PC-3 (cell line): ENCODE results near the gene RPL15. TPM values are rescaled to one million over a fixed set of nuclear protein-coding genes. Genes with fewer than 3 reads are reported as not detected.

Source experiments
- ATAC-seq: fragments of 200-7000 bp; cut with Tn5 transposase; 2 replicates; pipeline ENCODE4 v1.9.1; 2020; ENCODE audit warnings: mild to moderate bottlenecking, moderate library complexity
- BruUV-seq: library from RNA; stranded (reverse); fragments of 400-500 nt; replicated peaks from 2 replicates; lab custom pipeline; 2021; lab: Mats Ljungman, UMichigan
- CTCF ChIA-PET: fragments of 300-600 bp; sonication (Branson Sonifier 250); formaldehyde crosslinking; loops from one replicate; lab custom pipeline; 2022; ENCODE audit warnings: antibody characterized with exemption; lab: Charles Lee
- POLR2A ChIA-PET: fragments of 300-600 bp; sonication (Branson Sonifier 250); formaldehyde crosslinking; loops from one replicate; lab custom pipeline; 2022; ENCODE audit warnings: antibody characterized with exemption; ENCODE audit not compliant: unreplicated experiment; lab: Charles Lee
- DNase-seq: peaks from one replicate; pipeline ENCODE4 v3.0.0-alpha.2; 2015
- H2AFZ ChIP-seq: fragments of 300-600 bp; sonication (generic); 2 replicates; pipeline ENCODE4 v1.6.0; 2016; ENCODE audit warnings: antibody characterized with exemption, low read length
- H3F3A ChIP-seq: fragments of 300-600 bp; sonication (generic); one replicate; pipeline ENCODE4 v1.6.0; 2017; ENCODE audit warnings: antibody characterized with exemption, low read length, control low read depth, mild to moderate bottlenecking; ENCODE audit not compliant: unreplicated experiment
- H3K27ac ChIP-seq: fragments of 300-600 bp; sonication (generic); 2 replicates; pipeline ENCODE4 v1.5.1; 2016; ENCODE audit warnings: mild to moderate bottlenecking, low read length
- H3K27me3 ChIP-seq: fragments of 300-600 bp; sonication (generic); 2 replicates; pipeline ENCODE4 v1.6.1; 2016; ENCODE audit warnings: low read length, mixed read lengths
- H3K36me3 ChIP-seq: fragments of 300-600 bp; sonication (generic); 2 replicates; pipeline ENCODE4 v1.6.1; 2016; ENCODE audit warnings: low read depth, mixed run types, low read length, mixed read lengths
- H3K4me1 ChIP-seq: fragments of 300-600 bp; sonication (generic); 2 replicates; pipeline ENCODE4 v1.5.1; 2016; ENCODE audit warnings: low read length; ENCODE audit not compliant: insufficient read depth
- H3K4me2 ChIP-seq: fragments of 300-600 bp; sonication (generic); 2 replicates; pipeline ENCODE4 v1.6.0; 2016; ENCODE audit warnings: low read length
- H3K4me3 ChIP-seq: fragments of 300-600 bp; sonication (generic); 2 replicates; pipeline ENCODE4 v1.5.1; 2016; ENCODE audit warnings: mild to moderate bottlenecking, low read length, mixed read lengths
- H3K79me2 ChIP-seq: fragments of 300-600 bp; sonication (generic); 2 replicates; pipeline ENCODE4 v1.6.1; 2017; ENCODE audit warnings: low read length, mixed read lengths
- H3K9ac ChIP-seq: fragments of 300-600 bp; sonication (generic); 2 replicates; pipeline ENCODE4 v1.6.0; 2016; ENCODE audit warnings: mild to moderate bottlenecking, low read length
- H3K9me2 ChIP-seq: fragments of 300-600 bp; sonication (generic); replicated peaks from 2 replicates; pipeline ENCODE4 v1.6.1; 2016; ENCODE audit warnings: mixed run types, low read length, mixed read lengths
- H3K9me3 ChIP-seq: fragments of 300-600 bp; sonication (generic); 2 replicates; pipeline ENCODE4 v1.6.1; 2016; ENCODE audit warnings: low read length, mixed read lengths
- H4K20me1 ChIP-seq: fragments of 300-600 bp; sonication (generic); 2 replicates; pipeline ENCODE4 v1.6.1; 2016; ENCODE audit warnings: low read length, mixed read lengths
- EZH2 ChIP-seq: fragments of 300-600 bp; sonication (generic); IDR thresholded peaks from one replicate; pipeline ENCODE4 v1.6.1; 2017; ENCODE audit warnings: antibody characterized with exemption, mild to moderate bottlenecking, low read length; ENCODE audit not compliant: unreplicated experiment
- EZH2phosphoT487 ChIP-seq: fragments of 300-600 bp; sonication (generic); IDR thresholded peaks from 2 replicates; pipeline ENCODE4 v1.6.1; 2018; ENCODE audit warnings: mild to moderate bottlenecking, antibody characterized with exemption, low read length, borderline replicate concordance
- intact Hi-C: fragments of 100-400 bp; cut with micrococcal nuclease; formaldehyde crosslinking; loops from 2 replicates; pipeline ENCODE4 v1.9.0; 2023
- total RNA-seq: library from RNA; depleted of rRNA; stranded (reverse); fragments of >200 nt; gene quantifications from 2 replicates; pipeline ENCODE4 v1.2.3, GENCODE V29; 2014
- TF ChIP-seq, protein P1 (sequence below): fragments of 300-600 bp; sonication (generic); conservative IDR thresholded peaks from 2 replicates; pipeline ENCODE4 v1.5.1; 2017; ENCODE audit warnings: antibody characterized with exemption, low read depth, mild to moderate bottlenecking, low read length

The RPL15 gene
- total RNA-seq, 1 experiment from 2014 or later = 1,904 TPM

DNA sequence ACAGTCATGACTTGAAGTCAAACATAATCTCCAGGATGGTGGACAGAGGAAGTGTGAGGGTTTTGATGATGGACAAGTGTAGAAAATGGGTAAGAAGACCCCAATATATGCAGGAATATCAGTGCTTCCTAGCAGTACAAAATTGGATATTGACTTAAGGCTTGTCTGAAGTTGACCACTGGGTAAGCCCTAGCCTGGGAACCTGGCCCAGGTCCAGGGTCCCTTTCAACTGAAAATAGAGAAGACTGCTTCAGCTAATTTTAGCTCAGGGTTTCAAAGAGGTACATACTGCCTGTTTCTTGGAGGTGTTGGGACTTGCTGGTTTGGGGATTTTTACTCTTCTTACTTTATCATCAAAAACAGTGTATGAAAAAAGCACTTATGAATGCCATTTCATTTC, 32.9 kb downstream of the RPL15 start:
- Histone ChIP-seq H3K9ac (no peak overlapping the region), H3K4me2 (0 out of 2 replicates have a peak overlapping the region, but pooled peaks have one; percentile 2), H3K9me2 (no peaks in the 10 kb centered on the region), H2AFZ (no peak overlapping the region), H3K4me1 (peaks cover 27% of the 10 kb centered on the region), H3K27me3 (no peaks in the 10 kb centered on the region), H4K20me1 (peaks cover 76% of the 10 kb centered on the region), H3K4me3 (no peak overlapping the region), H3K36me3 (peaks cover 7% of the 10 kb centered on the region; the same call in 1 of the 2 replicates), H3K79me2 (peaks cover 85% of the 10 kb centered on the region), H3F3A (no peaks in the 10 kb centered on the region), H3K27ac (no peak overlapping the region), H3K9me3 (no peaks in the 10 kb centered on the region)
- POLR2A ChIA-PET = no interaction called here
- DNase-seq = peak; percentile 31
- BruUV-seq = no TSS peak
- CTCF ChIA-PET = no interaction called here
- ATAC-seq = no peak
- TF ChIP-seq EZH2 (no peak), EZH2phosphoT487 (no peak)
- TF ChIP-seq, protein P1, sequence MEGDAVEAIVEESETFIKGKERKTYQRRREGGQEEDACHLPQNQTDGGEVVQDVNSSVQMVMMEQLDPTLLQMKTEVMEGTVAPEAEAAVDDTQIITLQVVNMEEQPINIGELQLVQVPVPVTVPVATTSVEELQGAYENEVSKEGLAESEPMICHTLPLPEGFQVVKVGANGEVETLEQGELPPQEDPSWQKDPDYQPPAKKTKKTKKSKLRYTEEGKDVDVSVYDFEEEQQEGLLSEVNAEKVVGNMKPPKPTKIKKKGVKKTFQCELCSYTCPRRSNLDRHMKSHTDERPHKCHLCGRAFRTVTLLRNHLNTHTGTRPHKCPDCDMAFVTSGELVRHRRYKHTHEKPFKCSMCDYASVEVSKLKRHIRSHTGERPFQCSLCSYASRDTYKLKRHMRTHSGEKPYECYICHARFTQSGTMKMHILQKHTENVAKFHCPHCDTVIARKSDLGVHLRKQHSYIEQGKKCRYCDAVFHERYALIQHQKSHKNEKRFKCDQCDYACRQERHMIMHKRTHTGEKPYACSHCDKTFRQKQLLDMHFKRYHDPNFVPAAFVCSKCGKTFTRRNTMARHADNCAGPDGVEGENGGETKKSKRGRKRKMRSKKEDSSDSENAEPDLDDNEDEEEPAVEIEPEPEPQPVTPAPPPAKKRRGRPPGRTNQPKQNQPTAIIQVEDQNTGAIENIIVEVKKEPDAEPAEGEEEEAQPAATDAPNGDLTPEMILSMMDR = no peak
- intact Hi-C loops = loop anchor here (10.0 kb wide), 1 partner anchor 205 kb away; no protein-coding TSS in a partner anchor

DNA sequence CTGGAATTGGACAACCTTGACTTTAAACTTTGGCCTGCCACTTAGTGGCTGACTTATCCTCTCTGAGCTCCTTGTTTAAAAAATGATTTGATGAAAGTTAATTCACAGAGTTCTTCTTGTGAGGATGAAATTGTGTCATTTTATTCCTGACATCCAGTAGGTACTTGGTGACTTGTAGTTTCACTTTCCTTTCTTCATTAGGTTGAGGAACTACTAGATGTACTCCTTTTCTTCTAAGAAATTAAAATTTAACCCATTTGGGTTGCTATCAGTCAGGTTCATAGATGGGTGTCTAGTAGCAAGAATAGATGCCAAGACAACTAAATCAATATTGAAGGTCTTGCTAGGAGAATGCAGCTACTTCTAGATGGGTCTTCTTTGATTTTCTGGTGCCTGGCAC, 33.4 kb downstream of the RPL15 start:
- ChIA-PET POLR2A (no interaction called here), CTCF (no interaction called here)
- Histone ChIP-seq H3K9ac (no peak overlapping the region), H3F3A (no peaks in the 10 kb centered on the region), H3K27ac (no peak overlapping the region), H3K36me3 (peaks cover 10% of the 10 kb centered on the region; the same call in 1 of the 2 replicates), H3K9me3 (no peaks in the 10 kb centered on the region), H2AFZ (no peak overlapping the region), H3K4me1 (peaks cover 27% of the 10 kb centered on the region), H3K4me3 (no peak overlapping the region), H3K79me2 (peaks cover 90% of the 10 kb centered on the region), H3K27me3 (no peaks in the 10 kb centered on the region), H4K20me1 (peaks cover 79% of the 10 kb centered on the region), H3K9me2 (no peaks in the 10 kb centered on the region), H3K4me2 (0 out of 2 replicates have a peak overlapping the region, but pooled peaks have one; percentile 2)
- intact Hi-C loops = loop anchor here (10.0 kb wide), 1 partner anchor 205 kb away; no protein-coding TSS in a partner anchor
- TF ChIP-seq EZH2 = no peak
- TF ChIP-seq, protein P1 = no peak
- TF ChIP-seq EZH2phosphoT487 = no peak
- BruUV-seq = no TSS peak
- DNase-seq (no peak), ATAC-seq (no peak)

DNA sequence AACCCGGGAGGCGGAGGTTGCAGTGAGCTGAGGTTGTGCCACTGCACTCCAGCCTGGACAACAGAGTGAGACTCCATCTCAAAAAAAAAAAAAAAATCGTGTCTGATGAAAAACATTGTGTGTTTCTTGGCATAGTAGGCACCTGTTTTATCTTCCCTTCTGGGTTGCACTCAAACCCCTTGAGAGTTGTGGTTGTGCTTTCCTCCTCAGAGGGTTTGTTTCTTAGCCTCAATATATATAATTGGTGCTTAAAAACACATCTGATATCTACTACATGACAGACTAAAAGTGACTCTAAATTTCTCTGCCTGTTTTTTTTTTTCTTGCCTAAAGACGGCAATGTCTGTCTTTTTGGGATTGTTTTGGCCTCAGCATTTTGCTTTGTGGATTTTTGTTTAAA, 35.7 kb downstream of the RPL15 start:
- H2AFZ ChIP-seq = no peak overlapping the region
- CTCF ChIA-PET = no interaction called here
- peaks cover 75% of the 10 kb centered on the region for H3K79me2 ChIP-seq
- ATAC-seq = no peak
- H3K9ac ChIP-seq = no peak overlapping the region
- H3F3A ChIP-seq = no peaks in the 10 kb centered on the region
- H3K36me3 ChIP-seq = peaks cover 19% of the 10 kb centered on the region
- no peaks in the 10 kb centered on the region for H3K27me3 ChIP-seq
- H3K4me2 ChIP-seq = no peak overlapping the region
- no peaks in the 10 kb centered on the region for H3K9me3 ChIP-seq
- H3K27ac ChIP-seq = no peak overlapping the region
- no TSS peak for BruUV-seq
- no peaks in the 10 kb centered on the region for H3K9me2 ChIP-seq
- no peak for DNase-seq
- H4K20me1 ChIP-seq = peaks cover 67% of the 10 kb centered on the region
- no peak overlapping the region for H3K4me3 ChIP-seq
- intact Hi-C loops = loop anchor here (10.0 kb wide), 1 partner anchor 208 kb away; no protein-coding TSS in a partner anchor
- POLR2A ChIA-PET = no interaction called here
- TF ChIP-seq EZH2phosphoT487 = no peak
- no peak for TF ChIP-seq EZH2
- TF ChIP-seq, protein P1 = no peak
- peaks cover 14% of the 10 kb centered on the region for H3K4me1 ChIP-seq
